ENCODE results near the gene ZNF160. TPM values are rescaled to one million over a fixed set of nuclear protein-coding genes. Genes with fewer than 3 reads are reported as not detected.
A peak's percentile ranks its signal among the peaks of the same experiment; 100 is the strongest.
"Not testable (repeated sequence)": the region's sequence is repeated elsewhere in the genome, so short reads cannot be mapped to it uniquely, and the experiment has no call there.

Gene ZNF160
- total and polyA plus RNA-seq, 4 experiments from 2014 or later: 19.0 to 81.1 (median 51.5) TPM

GRCh38 chr19:53045536-53045935 is 57.7 kb downstream of the ZNF160 start:
- H3K27ac Mint-ChIP-seq: no peak overlapping the region
- H3K4me1 ChIP-seq (ENCODE audit: insufficient read depth, low read length): no peaks in the 10 kb centered on the region
- DNase-seq: no peak
- CTCF ChIA-PET (ENCODE audit: partially characterized antibody): no interaction called here
- no peaks in the 10 kb centered on the region for H3K27me3 ChIP-seq (ENCODE audit: insufficient read depth, low read length)
- peaks cover 0 to 59% (median 46%) of the 10 kb centered on the region in 8 donors for H3K9me3 Mint-ChIP-seq
- POLR2A ChIA-PET (ENCODE audit: partially characterized antibody): no interaction called here
- H3K9me3 ChIP-seq (ENCODE audit: control insufficient read depth in 1 of 2, low read length in 2 of 2): peaks cover 0 to 14% of the 10 kb centered on the region in 2 donors
- no peaks in the 10 kb centered on the region for H3K36me3 ChIP-seq (ENCODE audit: insufficient read depth, low read length)
- no peaks in the 10 kb centered on the region for H3K27me3 Mint-ChIP-seq
- H3K4me3 ChIP-seq (ENCODE audit: low read length in 2 of 2): no peak overlapping the region
- no peak overlapping the region for H3K27ac ChIP-seq (ENCODE audit: low read depth, low read length)
- peaks cover 9 to 18% of the 10 kb centered on the region in 2 donors for H3K36me3 Mint-ChIP-seq
- H3K4me1 Mint-ChIP-seq: no peaks in the 10 kb centered on the region
- no peak overlapping the region for H3K4me3 Mint-ChIP-seq
- intact Hi-C loops (cut with micrococcal nuclease): no loop called here

- Histone ChIP-seq H3K9me3 (ENCODE audit: control insufficient read depth in 1 of 2, low read length in 2 of 2) (peaks cover 0 to 9% of the 10 kb centered on the region in 2 donors), H3K27me3 (ENCODE audit: insufficient read depth, low read length) (no peaks in the 10 kb centered on the region), H3K4me1 (ENCODE audit: insufficient read depth, low read length) (no peaks in the 10 kb centered on the region), H3K27ac (ENCODE audit: low read depth, low read length) (no peak overlapping the region), H3K4me3 (ENCODE audit: low read length in 2 of 2) (no peak overlapping the region), H3K36me3 (ENCODE audit: insufficient read depth, low read length) (no peaks in the 10 kb centered on the region)
- ChIA-PET CTCF (ENCODE audit: partially characterized antibody) (no interaction called here), POLR2A (ENCODE audit: partially characterized antibody) (no interaction called here)
- peaks cover 0 to 7% of the 10 kb centered on the region in 2 donors for H3K27me3 Mint-ChIP-seq
- DNase-seq: no peak
- H3K4me1 Mint-ChIP-seq: no peaks in the 10 kb centered on the region
- peaks cover 12 to 13% of the 10 kb centered on the region in 2 donors for H3K36me3 Mint-ChIP-seq
- H3K9me3 Mint-ChIP-seq: peaks cover 2 to 70% (median 51%) of the 10 kb centered on the region in 8 donors
- no peak overlapping the region for H3K27ac Mint-ChIP-seq
- intact Hi-C loops (cut with micrococcal nuclease): no loop called here
- H3K4me3 Mint-ChIP-seq: no peak overlapping the region
Measured at GRCh38 chr19:53041366-53041765, 61.9 kb downstream of the ZNF160 start.

DNA sequence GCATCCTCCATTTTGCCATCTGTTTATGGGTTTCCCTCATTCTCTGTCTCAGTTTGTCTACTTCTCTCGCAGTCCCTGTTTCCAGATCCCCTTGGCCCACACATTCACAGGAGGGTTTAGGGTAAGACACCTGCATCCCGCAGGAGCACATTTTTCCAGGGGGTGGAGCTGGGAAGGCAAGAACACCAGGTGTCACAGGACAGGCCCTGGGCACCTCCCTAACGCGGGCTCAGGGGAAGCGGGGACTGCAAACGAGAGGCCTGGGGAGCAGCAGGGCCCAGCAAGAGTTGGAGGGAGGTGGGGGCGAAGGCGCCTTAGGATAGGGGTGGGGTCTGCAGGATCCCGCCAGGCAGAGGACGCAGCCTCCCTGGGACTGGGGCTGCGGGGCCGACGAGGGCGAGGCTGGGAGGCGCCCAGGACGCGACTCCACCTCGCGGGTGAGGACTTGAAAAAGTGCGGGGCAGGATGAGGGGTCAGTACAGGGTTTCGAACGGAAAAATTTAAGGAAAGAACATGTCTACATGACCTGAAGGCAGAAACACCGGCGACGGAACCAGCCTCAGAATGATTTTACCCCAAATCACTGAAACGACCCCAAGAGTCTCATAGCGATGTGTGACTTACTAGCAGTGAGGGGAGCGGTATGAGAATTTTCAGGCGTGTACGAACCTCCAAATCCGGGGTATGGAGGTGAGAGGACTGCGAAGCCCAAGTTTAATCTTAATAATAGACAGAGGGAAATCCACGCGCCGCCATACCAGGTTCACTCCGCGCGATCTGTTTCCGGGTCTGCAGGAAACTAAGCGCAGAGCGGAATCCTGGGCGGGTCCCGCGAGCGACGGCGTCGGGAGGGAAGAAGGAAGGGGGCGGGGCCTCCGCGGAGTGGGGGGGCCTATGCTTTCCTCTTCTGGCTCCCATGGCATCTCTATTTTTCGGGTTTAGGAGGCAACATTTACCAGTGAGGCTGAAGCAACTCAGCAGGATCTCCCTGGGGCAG is 65.8 kb downstream of the ZNF160 start:
- intact Hi-C loops (cut with micrococcal nuclease): no loop called here
- no peak overlapping the region for H3K27ac Mint-ChIP-seq
- H3K9me3 Mint-ChIP-seq: peaks cover 2 to 76% (median 59%) of the 10 kb centered on the region in 8 donors
- Histone ChIP-seq H3K4me1 (ENCODE audit: insufficient read depth, low read length) (no peaks in the 10 kb centered on the region), H3K9me3 (ENCODE audit: control insufficient read depth in 1 of 2, low read length in 2 of 2) (peaks cover 0 to 12% of the 10 kb centered on the region in 2 donors), H3K4me3 (ENCODE audit: low read length in 2 of 2) (peak overlapping the region in 1 of 2 donors; percentile 8), H3K27me3 (ENCODE audit: insufficient read depth, low read length) (no peaks in the 10 kb centered on the region), H3K36me3 (ENCODE audit: insufficient read depth, low read length) (no peaks in the 10 kb centered on the region), H3K27ac (ENCODE audit: low read depth, low read length) (no peak overlapping the region)
- peaks cover 0 to 3% (median 0%) of the 10 kb centered on the region in 4 donors for H3K4me1 Mint-ChIP-seq
- peak overlapping the region in 5 of 8 donors; percentile 4 to 52 (median 33) for H3K4me3 Mint-ChIP-seq
- peaks cover 0 to 9% of the 10 kb centered on the region in 2 donors for H3K27me3 Mint-ChIP-seq
- H3K36me3 Mint-ChIP-seq: peaks cover 15 to 20% of the 10 kb centered on the region in 2 donors
- peak in 1 of 5 donors; percentile 5 for DNase-seq
- CTCF ChIA-PET (ENCODE audit: partially characterized antibody): no interaction called here
- POLR2A ChIA-PET (ENCODE audit: partially characterized antibody): no interaction called here

DNA sequence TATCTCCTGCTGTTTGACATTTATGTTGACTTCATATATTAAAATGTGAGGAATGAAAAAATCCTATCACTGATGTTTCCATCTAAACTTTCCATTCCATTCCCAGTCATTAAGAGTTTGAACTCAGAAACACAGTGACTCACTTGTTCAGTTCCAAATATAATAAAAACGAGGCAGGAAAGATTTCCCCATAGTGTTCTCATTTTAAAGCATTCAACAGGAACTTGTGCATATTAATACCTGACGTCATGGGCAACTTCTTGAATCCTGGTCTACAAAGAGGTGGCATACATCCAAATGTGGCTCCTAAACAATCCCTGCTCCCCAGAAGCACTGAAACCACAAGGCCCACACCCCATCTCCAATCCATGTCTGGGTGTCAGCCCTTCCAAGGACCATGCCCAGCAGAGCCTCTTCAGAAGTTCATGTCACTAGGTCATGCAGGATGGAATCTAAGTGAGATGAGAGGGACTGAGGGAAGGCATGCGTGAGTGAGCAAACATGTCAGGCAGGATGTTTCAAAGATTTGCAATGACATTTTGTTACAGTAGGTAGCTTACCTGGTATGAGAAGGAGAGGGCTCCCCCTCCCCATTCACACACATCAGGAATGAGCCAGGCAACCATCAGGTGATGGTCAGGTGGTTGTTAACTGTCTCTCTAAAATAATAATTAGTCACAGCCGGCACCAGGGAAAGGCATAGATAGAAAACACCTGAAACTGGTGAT is 68.1 kb downstream of the ZNF160 start:
- Mint-ChIP-seq H3K36me3 (peaks cover 14 to 17% of the 10 kb centered on the region in 2 donors), H3K27ac (no peak overlapping the region), H3K27me3 (peaks cover 0 to 9% of the 10 kb centered on the region in 2 donors), H3K4me3 (no peak overlapping the region), H3K4me1 (peaks cover 0 to 3% (median 0%) of the 10 kb centered on the region in 4 donors), H3K9me3 (peaks cover 2 to 78% (median 58%) of the 10 kb centered on the region in 8 donors)
- H3K27ac ChIP-seq (ENCODE audit: low read depth, low read length): no peak overlapping the region
- CTCF ChIA-PET (ENCODE audit: partially characterized antibody): no interaction called here
- no peaks in the 10 kb centered on the region for H3K4me1 ChIP-seq (ENCODE audit: insufficient read depth, low read length)
- H3K9me3 ChIP-seq (ENCODE audit: control insufficient read depth in 1 of 2, low read length in 2 of 2): peaks cover 0 to 12% of the 10 kb centered on the region in 2 donors
- intact Hi-C loops (cut with micrococcal nuclease): no loop called here
- POLR2A ChIA-PET (ENCODE audit: partially characterized antibody): no interaction called here
- no peaks in the 10 kb centered on the region for H3K36me3 ChIP-seq (ENCODE audit: insufficient read depth, low read length)
- DNase-seq: no peak
- H3K27me3 ChIP-seq (ENCODE audit: insufficient read depth, low read length): no peaks in the 10 kb centered on the region
- H3K4me3 ChIP-seq (ENCODE audit: low read length in 2 of 2): no peak overlapping the region

DNA sequence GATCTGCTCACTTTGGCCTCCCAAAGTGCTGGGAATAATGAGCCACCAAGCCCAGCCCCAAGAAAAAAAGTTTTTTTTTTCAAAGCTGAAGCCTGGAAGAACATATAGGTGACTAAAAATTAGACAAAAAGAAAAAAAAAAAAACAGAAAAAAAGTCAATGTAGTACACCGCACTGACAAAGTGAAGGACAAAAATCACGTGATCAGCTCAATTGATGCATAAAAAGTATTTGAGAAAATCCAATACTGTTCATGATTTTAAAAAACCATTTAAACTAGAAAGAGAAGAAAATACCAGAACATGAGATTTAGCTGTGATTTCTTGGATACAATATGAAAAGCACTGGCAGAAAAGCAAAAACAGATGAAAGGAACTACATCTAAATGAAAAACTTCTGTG is 69.2 kb downstream of the ZNF160 start:
- POLR2A ChIA-PET (ENCODE audit: partially characterized antibody): no interaction called here
- no peak overlapping the region for H3K4me3 ChIP-seq (ENCODE audit: low read length in 2 of 2)
- intact Hi-C loops (cut with micrococcal nuclease): no loop called here
- CTCF ChIA-PET (ENCODE audit: partially characterized antibody): no interaction called here
- no peak overlapping the region for H3K27ac Mint-ChIP-seq
- peaks cover 14 to 17% of the 10 kb centered on the region in 2 donors for H3K36me3 Mint-ChIP-seq
- peaks cover 0 to 9% of the 10 kb centered on the region in 2 donors for H3K27me3 Mint-ChIP-seq
- H3K4me3 Mint-ChIP-seq: no peak overlapping the region
- peaks cover 0 to 3% (median 0%) of the 10 kb centered on the region in 4 donors for H3K4me1 Mint-ChIP-seq
- H3K9me3 ChIP-seq (ENCODE audit: control insufficient read depth in 1 of 2, low read length in 2 of 2): peaks cover 0 to 12% of the 10 kb centered on the region in 2 donors
- no peak overlapping the region for H3K27ac ChIP-seq (ENCODE audit: low read depth, low read length)
- DNase-seq: no peak
- no peaks in the 10 kb centered on the region for H3K27me3 ChIP-seq (ENCODE audit: insufficient read depth, low read length)
- H3K4me1 ChIP-seq (ENCODE audit: insufficient read depth, low read length): no peaks in the 10 kb centered on the region
- H3K36me3 ChIP-seq (ENCODE audit: insufficient read depth, low read length): no peaks in the 10 kb centered on the region
- peaks cover 0 to 78% (median 61%) of the 10 kb centered on the region in 8 donors for H3K9me3 Mint-ChIP-seq

DNA sequence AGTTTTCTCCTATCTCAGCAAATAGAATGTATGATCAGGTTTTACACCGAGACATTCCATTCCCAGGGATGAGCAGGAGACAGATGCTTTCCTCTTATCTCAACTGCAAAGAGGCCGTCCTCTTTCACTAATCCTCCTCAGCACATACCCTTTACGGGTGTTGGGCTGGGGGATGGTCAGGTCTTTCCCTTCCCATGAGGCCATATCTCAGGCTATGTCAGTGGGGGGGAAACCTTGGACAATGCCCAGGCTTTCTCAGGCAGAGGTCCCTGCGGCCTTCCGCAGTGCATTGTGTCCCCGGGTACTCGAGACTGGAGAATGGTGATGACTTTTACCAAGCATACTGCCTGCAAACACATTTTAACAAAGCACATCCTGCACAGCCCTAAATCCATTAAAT is 74.9 kb downstream of the ZNF160 start:
- H3K4me1 Mint-ChIP-seq; H3K27me3 Mint-ChIP-seq; intact Hi-C loops (cut with micrococcal nuclease); H3K9me3 ChIP-seq (ENCODE audit: control insufficient read depth in 1 of 2, low read length in 2 of 2); POLR2A ChIA-PET (ENCODE audit: partially characterized antibody); DNase-seq; H3K36me3 Mint-ChIP-seq; H3K4me1 ChIP-seq (ENCODE audit: insufficient read depth, low read length); H3K4me3 ChIP-seq (ENCODE audit: low read length in 2 of 2); H3K27ac ChIP-seq (ENCODE audit: low read depth, low read length); H3K27ac Mint-ChIP-seq; H3K4me3 Mint-ChIP-seq; CTCF ChIA-PET (ENCODE audit: partially characterized antibody); H3K27me3 ChIP-seq (ENCODE audit: insufficient read depth, low read length); H3K36me3 ChIP-seq (ENCODE audit: insufficient read depth, low read length): not testable (repeated sequence)
- H3K9me3 Mint-ChIP-seq: peaks cover 7 to 69% (median 44%) of the 10 kb centered on the region in 8 donors

DNA sequence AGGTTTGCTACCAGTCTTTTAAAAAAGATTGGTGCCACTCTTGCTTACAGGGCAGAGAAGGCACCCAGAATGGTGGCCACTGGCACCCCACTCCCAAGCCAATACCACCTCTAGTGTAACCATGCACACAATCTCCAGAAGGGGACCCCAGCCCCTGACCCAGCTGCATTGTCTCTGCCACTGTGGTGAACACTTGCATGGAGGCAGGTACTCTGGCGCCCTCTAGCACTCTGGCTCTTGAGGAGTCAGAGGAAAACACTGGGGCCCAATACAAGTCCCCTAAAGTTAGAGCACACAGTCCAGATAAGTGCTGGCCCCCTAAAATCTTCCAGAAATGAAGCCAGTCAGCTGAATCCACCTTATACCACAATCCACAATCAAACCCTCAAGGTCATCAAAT is 83.5 kb downstream of the ZNF160 start:
- no peak overlapping the region for H3K27ac Mint-ChIP-seq
- no peak overlapping the region for H3K4me3 Mint-ChIP-seq
- no peaks in the 10 kb centered on the region for H3K4me1 Mint-ChIP-seq
- ChIA-PET POLR2A (ENCODE audit: partially characterized antibody) (no interaction called here), CTCF (ENCODE audit: partially characterized antibody) (interaction anchor here (1.3 to 1.4 kb wide), 2 partner anchors 26 to 31 kb away, joined by 3 to 4 read pairs; no protein-coding TSS in a partner anchor)
- peak in 1 of 5 donors; percentile 1 for DNase-seq
- Histone ChIP-seq H3K9me3 (ENCODE audit: control insufficient read depth in 1 of 2, low read length in 2 of 2) (peaks cover 0 to 6% of the 10 kb centered on the region in 2 donors), H3K27ac (ENCODE audit: low read depth, low read length) (no peak overlapping the region), H3K4me3 (ENCODE audit: low read length in 2 of 2) (no peak overlapping the region), H3K36me3 (ENCODE audit: insufficient read depth, low read length) (no peaks in the 10 kb centered on the region), H3K4me1 (ENCODE audit: insufficient read depth, low read length) (no peaks in the 10 kb centered on the region), H3K27me3 (ENCODE audit: insufficient read depth, low read length) (no peaks in the 10 kb centered on the region)
- H3K36me3 Mint-ChIP-seq: peaks cover 4 to 7% of the 10 kb centered on the region in 2 donors
- peaks cover 5 to 62% (median 43%) of the 10 kb centered on the region in 8 donors for H3K9me3 Mint-ChIP-seq
- intact Hi-C loops (cut with micrococcal nuclease): no loop called here
- no peaks in the 10 kb centered on the region for H3K27me3 Mint-ChIP-seq

Data from CD4-positive, alpha-beta memory T cell (primary cell).